ENCODE measurements around the gene SRGAP1.

Gene SRGAP1

DNA sequence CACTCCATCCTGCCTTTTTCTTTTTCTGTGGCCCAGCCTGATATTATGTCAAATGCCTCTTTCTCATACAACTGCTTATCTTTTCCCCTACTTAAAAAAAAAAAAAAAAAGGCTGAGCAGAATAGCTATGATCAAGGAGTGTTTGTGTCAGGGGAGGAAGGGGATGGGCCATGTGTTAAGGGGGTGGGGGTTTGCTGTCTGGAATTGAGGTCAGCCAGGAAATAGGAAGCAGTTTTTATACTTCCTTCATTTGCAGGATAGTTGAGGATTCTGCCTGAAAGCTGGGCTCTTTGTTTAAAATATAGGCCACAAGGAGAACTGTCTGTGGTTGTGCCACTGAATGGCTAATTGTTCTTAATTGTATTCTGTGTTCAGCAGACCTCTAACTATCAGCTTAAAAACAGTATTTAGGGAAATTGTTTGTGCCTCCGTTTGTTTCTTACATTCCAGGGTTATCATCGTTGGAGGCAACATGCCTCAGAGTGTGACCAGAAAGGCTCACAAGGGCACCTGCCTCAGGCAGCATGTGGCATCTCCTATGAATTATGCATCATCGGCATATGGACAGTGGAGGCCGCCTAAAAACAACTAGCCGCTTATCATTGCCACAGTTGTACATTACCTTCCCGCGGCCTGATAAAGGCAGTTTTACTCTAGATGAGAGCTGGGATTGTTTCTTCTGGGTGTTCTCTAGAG, 96.0 kb downstream of the SRGAP1 start:
- no peak for DNase-seq

DNA sequence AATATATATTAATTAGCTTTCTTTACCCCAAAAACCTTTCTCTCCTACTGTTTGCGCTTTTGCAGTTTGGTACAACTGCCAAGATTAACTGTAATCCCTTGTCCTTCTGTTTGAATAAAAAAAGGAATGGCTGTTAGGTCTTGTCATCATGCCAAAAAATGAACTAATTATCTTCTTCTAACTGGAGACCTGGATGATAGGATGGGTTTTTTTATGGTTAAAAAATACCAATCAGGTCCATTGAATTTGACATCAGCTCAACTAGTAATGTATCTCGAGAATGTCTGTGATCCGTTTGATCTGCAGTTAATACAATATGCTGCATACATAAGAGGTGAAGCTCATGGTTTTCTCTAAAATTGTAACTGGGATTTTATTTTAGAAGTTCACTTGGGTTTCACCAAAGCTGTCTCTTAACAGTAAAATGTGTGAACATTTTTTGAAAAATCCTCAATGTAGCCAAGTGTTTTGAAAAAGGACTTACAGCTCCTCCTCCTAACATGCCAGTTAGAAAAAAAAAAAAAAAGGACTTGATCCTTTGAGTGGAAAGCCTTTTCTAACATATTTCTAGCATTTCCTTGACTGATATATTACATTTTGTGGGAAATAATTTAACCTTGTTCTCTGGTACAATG, 96.8 kb downstream of the SRGAP1 start:
- DNase-seq: no peak

DNA sequence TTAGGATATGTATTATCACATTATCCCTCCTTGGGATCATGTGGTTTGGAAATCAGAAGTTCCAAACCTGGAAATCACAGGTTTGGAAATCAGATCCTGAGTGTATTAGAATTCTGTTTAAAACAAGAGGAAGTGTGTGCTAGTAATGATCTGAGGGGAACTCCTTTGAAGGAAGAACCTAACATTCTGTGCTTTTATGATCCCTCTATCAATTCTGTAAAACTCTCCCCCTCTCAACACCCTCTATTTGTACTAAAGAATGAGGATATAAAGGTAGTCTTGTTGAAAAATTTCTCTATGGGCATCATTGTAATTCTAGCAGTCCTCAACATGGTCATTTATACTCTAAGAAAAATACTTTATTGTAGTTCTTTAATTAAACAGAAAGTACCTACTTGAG, 97.4 kb downstream of the SRGAP1 start:
- no peak for DNase-seq

DNA sequence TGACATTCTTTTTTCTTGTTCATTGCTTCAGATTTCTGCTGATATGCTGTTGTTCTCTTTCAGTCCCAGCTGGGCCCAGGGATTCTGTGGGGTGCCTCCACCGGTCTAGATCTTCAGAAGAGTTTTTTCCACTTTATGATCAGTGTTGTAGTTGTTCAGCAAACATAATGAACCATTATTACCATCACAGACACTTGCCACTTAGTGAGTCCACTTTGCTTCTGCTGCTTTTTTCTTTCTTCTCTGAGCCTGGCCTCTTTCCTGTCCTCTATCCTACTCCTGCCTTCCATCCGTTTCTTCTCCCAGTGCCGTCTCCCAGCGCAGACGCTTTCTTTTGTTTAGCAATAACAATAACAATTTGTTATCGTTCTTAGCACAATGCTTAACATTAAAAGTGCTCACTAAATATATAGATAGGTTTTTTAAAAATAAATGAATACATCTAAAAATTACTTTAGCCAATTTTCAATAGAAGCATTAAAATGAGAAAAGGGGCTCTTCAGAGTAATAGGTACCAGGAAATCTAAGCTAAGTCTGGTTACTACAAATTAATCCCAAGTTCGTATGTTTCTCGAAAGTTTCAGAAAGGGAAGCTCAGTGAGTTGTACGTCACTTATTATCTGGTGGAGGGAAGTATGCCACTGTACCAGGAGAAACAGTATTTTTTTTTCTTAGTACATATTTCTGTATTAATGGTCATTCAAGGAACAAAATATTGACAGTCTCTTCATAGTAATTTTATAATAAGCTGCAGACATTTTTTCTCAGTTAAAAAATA, 98.2 kb downstream of the SRGAP1 start:
- no peak for DNase-seq

DNA sequence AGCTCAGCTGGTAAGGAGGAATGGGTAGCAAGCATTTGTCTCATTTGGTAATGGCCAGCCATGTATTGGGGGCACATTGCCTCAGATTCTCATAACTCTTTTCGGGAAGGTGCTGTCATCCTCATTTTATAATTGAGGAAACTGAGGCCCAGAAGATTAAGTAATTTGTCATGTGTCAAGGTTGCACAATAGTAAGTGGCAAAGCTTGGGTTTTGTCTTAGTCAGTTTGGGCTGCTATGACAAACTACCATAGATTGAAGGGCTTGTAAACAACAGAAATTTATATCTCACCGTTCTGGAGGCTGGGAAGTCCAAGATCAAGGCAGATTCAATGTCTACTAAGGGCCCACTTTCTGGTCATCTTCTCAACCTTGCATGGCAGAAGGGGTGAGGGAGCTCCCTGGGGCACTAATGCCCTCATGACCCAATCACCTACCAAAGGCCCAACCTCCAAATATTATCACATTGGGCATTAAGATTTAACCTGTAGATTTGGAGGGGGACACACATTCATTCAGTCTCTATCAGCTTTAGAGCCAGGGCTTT, 99.6 kb downstream of the SRGAP1 start:
- no peak for DNase-seq

DNA sequence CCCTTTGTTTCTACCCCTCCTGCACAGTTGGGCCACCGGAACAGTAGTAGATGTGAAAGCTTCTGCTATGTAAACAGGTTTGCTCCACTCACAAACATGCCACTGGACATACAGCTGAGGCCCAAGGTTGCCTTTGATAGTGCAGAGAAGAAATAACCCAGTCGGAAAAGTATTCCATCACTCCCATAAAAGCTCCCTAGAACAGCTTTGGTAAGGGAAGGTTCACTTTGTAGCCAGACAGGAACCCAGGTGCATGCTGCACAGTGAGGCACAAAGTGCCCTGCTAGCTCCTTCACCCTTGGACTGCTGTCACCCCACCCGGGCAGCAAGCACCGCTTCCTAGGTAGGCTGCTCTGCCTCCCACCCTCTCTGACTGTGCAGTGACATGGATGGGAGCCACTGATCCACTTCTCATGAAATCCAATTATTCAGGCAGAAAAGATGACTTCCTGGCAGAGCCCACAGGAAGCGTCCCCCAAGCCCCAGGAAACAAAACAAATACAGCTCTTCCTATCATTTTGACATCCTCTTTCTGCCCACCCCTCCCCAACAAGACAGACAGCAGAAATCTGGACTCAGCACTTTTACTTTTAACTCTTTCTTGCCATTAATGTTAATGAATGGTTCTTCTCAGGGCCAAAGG, 100.2 kb downstream of the SRGAP1 start:
- DNase-seq: no peak

DNA sequence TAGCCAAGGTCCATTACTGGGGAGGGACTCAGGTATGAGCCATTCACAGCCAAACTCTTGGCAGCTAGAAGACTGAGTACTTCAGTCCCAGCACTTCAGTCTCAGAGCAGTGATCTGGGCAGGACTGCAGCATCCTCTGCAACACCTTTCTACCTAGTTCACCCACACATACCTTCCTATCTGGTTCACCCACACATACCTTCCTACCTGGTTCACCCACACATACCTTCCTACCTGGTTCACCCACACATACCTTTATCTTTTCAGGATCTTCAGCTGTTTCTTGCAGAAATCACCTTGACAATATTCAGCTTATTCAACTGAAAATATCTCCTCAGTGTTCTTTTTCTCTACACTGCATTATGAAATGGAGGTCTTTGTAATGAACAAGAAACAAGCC, 101.3 kb downstream of the SRGAP1 start:
- no peak for DNase-seq

DNA sequence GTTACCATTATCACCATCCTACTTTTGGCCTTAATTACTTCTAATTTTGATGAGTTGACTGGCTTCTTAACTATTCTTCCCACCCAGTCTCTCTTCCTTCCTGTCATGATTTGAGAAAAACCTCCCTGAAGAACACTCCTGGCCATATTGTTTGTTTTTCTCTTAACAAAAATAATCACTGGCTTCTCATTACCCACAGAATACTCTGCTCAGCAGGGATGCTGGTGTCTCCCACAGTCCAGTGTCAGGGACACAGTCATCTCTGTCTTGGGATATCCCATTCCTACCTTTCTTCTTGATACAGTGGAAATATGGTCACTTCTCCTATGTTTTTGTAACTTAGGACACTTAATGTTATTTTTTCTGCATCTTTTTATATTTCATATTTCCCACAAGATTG, 103.7 kb downstream of the SRGAP1 start:
- DNase-seq: no peak

DNA sequence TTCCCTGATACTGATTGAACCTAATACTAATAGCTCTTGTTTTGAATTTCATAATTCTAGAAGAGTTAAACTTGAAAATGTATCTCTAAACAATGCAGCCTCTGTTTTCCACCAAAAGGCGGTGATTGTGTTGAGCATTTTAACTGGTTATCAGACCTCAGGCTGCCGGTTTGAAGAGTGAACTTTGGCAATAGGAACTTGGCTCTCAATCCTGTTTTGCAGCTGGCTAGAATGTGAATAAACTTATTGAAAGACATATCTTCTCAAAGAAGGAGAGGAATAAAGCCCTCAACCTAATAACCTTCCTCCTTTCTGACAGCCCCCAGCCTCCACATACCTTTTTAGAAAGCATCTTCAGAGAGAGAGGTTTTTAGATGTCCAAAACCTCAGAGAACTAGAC, 105.4 kb downstream of the SRGAP1 start:
- DNase-seq: no peak

DNA sequence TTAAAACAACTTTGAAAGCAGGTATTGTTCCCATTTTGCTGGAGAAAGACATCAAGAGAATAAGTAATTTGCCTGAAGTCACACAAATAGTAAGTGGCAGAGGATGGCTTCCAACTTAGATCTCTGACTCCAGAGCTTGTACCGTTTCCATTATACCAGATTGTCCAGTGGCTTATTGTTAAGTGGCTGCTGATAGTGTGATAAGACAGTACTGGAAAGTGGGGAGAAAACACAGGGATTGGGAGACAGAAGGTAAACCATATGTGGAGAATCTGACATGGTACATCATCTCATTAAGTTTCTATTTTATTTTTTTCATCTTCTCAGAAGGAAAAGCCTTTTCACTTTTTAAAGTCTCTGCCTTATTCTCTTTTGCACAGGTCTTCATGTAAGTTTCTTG, 108.5 kb downstream of the SRGAP1 start:
- DNase-seq: no peak

DNA sequence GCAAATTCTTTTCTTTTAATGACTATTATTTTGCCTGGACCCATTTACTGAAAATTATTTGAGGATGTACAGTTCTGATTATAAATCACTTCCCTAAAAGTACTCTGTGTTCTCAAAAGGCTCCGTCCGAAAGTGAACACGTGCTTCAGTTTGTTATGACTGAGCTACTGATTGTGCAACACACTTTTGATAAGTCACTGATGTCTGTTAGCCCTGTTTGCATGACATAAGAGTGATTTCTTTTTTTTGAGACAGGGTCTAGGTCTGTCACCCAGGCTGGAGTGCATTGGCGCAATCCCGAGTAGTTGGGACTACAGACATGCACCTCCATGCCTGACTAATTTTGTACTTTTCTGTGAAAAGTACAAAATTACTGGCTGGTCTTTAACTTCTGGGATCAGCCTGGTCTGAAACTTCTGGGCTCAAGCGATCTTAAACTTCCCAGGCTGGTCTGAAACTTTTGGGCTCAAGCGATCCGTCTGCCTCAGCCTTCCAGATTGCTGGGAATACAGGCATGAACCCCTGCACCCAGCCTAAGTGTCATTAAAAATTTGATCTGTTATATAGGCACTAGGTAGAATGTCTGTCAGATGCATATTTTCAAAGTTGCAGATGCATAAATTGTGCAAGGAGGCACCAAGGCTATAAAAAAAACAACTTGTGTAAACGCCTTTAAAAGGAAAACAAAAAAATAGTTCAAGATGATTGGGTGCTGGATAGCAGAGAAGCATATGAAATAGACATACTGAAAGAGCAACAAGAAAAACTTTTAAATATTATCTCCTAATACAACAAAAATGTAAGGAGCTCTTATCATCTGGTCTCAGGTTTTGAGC, 111.5 kb downstream of the SRGAP1 start:
- DNase-seq: no peak

DNA sequence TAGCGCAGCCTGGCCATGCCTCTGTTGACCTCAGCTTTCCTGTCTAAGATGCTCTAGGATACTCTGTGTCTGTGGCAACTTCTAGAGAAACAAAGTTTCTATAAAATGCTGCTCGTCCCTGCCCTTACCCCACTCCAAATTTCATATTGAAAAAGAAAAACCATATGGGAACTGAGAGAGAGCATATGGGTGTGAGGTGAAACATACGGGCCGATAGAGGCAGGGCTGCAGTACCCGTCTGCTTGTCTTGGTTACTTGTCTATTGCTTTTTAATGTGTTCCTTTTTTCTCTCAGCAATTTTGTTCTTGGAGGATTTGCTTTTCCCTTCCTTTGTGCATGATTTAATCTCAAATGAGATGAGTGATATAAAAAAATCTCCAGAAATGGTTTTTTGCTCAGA, 113.0 kb downstream of the SRGAP1 start:
- no peak for DNase-seq

DNA sequence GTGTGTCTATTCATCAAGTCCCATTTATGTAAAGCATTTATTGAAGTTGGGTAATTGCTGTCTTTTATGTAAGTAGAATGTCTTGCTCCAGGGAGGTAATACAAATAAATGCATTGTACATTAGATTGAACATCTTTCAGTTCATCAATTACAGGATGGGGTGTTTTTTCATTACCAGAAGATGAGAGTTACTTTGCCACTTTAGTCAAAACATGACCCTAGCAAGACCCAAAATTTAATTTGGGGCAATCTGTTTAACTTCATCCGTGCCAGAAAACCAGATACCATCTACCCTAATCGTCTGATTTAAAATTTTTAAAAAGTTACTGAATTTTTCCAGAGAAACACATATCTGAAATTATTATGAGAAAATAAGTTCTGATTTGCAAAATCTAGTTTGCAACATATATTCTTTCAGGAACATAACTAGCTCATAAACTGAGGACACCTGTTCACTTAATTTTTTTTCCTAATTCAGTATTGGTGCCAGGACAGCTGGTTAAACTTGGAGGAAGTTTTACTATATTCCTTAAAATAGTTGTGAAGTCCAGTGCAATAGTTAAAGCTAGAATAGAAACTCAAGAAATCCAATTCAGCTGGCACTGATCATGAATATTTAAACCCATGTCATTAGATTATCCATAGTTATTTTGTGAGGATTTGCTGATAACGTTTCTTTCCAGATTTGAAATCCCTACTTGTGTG, 114.5 kb downstream of the SRGAP1 start:
- DNase-seq: no peak

DNA sequence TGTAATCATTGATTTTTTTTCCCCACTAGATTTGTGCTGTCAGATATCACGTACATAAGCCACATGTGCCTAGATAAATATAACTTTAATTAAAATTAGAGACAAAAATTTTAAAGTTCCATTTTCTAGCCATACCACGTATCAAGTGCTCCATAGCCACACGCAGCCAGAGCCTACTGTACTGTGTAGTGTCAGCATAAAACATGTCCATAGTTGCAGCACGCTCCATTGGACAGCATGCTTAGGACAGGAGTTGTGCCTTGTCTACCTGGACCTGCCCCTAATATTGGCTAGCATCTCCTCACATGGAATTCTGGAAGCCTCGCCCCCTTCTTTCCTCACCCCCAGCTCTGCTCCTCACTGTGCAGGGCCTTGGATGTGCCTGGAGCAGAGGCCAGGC, 116.5 kb downstream of the SRGAP1 start:
- DNase-seq: no peak

DNA sequence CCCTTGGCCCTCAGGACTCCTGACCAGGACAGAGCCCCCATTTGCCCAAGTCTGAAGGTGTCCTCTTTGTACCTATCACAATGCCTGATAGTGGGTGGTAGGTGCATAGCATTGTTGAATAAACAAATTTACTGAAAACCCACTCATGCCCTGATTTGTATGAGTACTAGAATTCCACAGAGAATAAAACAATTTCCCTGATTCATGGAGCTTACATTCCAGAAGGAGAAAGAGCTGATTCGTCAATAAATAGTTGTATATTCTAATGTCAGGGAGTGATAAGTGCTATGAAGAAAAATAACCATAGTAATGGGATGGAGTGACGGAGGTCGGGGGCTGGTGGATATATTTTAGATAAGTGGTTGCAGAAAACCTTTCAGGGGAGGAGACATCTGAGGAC, 117.0 kb downstream of the SRGAP1 start:
- DNase-seq: no peak

DNA sequence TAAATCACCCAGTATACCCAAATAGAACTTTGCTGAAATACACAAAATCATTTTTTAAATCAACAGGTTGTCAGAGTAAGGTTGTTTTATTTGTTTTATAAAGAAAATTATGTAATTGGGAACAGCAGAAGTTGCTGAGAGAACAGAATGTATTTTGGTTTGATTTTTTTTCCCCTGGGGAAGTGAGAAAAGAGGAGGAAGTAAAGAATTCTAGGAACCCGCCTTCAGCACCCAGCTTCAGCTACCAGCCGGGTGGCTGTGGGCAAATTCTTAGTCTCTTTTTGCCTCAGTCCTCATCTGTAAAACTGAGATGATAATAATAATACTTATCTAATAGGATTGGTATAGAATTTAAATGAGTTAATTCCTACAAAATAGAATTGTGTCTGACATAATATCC, 119.4 kb downstream of the SRGAP1 start:
- no peak for DNase-seq

DNA sequence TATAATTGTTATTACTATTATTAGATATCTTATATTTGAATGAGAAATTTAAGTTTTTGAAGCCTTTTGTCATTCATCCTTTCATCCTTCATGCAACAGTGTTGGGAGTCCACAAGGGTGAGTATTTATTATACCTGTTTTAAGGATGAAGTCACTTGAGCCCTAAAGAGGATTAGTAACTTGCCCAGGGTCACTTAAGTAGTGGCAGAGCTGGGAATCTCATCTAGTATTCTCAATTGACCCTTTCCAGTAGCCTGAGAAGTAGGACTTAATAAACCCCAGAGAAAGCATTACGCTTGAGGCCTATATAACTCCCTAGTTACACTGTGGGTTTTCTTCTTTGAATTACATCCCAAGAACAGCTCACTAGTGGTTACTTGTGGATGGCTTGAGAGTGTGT, 119.8 kb downstream of the SRGAP1 start:
- no peak for DNase-seq

DNA sequence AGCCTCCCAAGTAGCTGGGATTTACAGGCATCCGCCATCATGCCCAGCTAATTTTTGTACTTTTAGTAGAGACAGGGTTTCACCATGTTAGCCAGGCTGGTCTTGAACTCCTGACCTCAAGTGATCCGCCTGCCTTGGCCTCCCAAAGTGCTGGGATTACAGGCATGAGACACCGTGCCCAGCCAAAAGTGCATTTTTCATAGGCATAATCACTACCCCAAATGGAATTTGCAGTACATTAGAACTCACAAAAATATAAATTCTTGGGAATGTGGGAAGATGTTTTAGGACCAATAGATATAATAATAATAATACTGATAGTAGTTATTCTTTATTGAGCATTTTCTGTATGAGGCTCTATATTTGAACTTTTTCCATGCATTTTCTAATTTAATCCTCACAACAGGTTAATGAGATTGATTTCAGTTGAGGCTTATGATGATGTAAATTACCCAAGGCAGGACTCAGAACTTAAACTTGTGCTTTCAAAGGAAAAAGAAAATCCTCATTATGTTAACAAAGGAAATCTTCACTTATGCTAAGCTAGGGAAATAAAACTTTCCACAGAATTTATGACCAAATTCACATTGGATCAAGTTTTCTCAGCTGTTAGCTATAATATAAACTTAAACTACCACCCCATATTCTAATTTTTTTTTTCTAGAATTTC, 121.6 kb downstream of the SRGAP1 start:
- no peak for DNase-seq

DNA sequence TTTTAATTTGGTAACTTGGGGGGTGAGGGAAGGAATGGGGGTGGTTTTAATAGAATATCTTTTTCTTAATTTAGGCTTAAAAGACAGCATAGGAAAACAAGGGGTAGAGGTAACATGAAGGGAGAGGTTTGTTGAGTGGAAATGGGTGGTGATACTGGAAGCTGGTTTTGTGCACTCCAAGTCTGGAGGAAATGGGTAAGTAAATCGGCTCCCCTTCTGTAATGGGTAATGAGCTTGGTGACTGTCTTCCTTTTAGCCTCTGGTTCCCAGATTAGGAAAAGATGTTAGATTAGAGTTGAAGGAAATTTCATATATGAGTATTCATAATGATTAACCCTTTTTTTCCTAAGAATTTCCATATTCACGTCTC, 122.1 kb downstream of the SRGAP1 start:
- DNase-seq: no peak

DNA sequence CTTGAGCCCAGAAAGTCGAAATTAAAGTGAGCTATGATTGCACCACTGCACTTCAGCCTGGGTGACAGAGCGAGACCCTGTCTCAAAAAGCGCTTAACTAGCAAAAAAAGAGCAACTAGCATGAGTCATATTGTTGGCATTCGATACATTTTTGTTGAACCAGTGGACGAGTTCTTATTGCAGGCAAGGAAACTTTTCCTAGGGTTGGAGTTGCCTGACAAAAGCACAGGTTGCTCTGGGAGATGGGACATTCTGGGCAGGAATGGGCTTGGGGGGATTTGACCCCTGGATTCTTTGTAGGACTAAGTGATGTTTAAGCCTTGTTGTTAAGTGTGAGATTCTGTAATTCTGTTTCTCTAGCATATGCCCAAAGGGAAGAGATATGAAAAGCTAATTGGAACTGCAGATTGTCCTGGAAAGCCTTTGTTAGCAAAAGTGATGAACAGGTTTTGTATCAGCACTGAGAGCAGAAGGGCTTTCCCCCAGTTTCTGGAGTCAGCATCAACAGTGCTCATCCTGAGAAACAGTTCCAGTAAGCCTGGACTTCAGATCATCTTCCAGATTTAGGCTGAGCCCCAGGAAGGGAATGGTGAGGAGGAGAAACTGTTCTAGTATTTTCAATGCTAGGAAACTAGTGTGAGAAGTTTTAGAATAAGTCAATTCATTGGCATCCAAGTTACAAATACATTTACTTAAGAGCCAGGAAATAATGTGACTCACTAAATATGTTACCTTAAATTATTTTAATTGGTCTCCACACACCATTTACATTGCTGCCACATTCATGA, 123.1 kb downstream of the SRGAP1 start:
- no peak for DNase-seq

Data from T1000 (cell line).